SK-N-SH treated with all-trans-retinoic acid at 6 μM for 48 hours (cell line): Measurements from ENCODE around the gene HMCN2.

ENCODE experiments used
- SNAI2 ChIP-seq: fragments of 250-450 bp; sonication (Bioruptor Pico); IDR thresholded peaks from 2 replicates; pipeline ENCODE4 v1.5.0; 2020; ENCODE audit warnings: mild to moderate bottlenecking, moderate library complexity
- ZFP3 ChIP-seq: fragments of 250-450 bp; sonication (Bioruptor Pico); IDR thresholded peaks from 2 replicates; pipeline ENCODE4 v1.5.0; 2020; ENCODE audit warnings: mild to moderate bottlenecking, moderate library complexity
- ZFP30 ChIP-seq: fragments of 450-650 bp; formaldehyde crosslinking; IDR thresholded peaks from 2 replicates; pipeline ENCODE4 v1.5.0; 2022; ENCODE audit warnings: mild to moderate bottlenecking, moderate library complexity
- TF ChIP-seq, protein P1 (sequence below): fragments of 250-450 bp; sonication (Bioruptor Pico); IDR thresholded peaks from 2 replicates; pipeline ENCODE4 v1.8.0; 2020; ENCODE audit warnings: mild to moderate bottlenecking, moderate library complexity, borderline replicate concordance

DNA sequence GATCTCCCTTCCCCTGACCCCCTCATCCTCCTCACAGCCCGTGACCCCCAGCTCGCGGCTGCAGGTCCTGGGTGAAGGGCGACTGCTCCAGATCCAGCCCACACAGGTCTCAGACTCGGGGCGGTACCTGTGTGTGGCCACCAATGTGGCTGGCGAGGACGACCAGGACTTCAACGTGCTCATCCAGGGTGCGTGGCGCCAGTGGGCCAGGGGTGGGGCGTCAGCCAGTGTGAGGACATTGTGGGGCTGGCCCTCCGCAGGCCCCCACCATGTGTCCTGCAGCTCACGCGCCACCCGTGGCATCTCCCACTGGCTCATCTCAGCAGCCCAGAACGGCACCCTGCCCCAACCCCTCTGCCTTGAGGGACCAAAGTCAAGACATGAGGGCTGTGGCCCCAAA is 112.1 kb downstream of the HMCN2 start:
- no peak for TF ChIP-seq ZFP30
- no peak for TF ChIP-seq ZFP3 (CRISPR knock-in tag)
- no peak for TF ChIP-seq SNAI2 (CRISPR knock-in tag)
- TF ChIP-seq, protein P1, sequence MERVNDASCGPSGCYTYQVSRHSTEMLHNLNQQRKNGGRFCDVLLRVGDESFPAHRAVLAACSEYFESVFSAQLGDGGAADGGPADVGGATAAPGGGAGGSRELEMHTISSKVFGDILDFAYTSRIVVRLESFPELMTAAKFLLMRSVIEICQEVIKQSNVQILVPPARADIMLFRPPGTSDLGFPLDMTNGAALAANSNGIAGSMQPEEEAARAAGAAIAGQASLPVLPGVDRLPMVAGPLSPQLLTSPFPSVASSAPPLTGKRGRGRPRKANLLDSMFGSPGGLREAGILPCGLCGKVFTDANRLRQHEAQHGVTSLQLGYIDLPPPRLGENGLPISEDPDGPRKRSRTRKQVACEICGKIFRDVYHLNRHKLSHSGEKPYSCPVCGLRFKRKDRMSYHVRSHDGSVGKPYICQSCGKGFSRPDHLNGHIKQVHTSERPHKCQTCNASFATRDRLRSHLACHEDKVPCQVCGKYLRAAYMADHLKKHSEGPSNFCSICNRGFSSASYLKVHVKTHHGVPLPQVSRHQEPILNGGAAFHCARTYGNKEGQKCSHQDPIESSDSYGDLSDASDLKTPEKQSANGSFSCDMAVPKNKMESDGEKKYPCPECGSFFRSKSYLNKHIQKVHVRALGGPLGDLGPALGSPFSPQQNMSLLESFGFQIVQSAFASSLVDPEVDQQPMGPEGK (CRISPR knock-in tag) = no peak
